Fibroblast of lung (primary cell): Measurements from ENCODE around the gene AOC3. TPM values are rescaled to one million over a fixed set of nuclear protein-coding genes. Genes with fewer than 3 reads are reported as not detected.

Source experiments
- DNase-seq, 2 donors: peaks; one replicate each; pipeline versions ENCODE4 v3.0.0 to v3.0.0-alpha.2; 2010; ENCODE audit warnings: low read depth in 2 of 2
- H2AFZ ChIP-seq: 2 replicates; pipeline ENCODE4 v1.5.1; 2012; ENCODE audit warnings: low read length, control low read depth, inconsistent platforms
- H3K27ac ChIP-seq: 2 replicates; pipeline ENCODE4 v1.5.1; 2011; ENCODE audit warnings: low read length, control low read depth; ENCODE audit not compliant: insufficient read depth
- H3K27me3 ChIP-seq: 2 replicates; pipeline ENCODE4 v1.5.1; 2011; ENCODE audit warnings: mild to moderate bottlenecking, low read length; ENCODE audit not compliant: control insufficient read depth, insufficient read depth
- H3K36me3 ChIP-seq: 2 replicates; pipeline ENCODE4 v1.5.1; 2011; ENCODE audit warnings: low read length; ENCODE audit not compliant: control insufficient read depth, insufficient read depth
- H3K4me1 ChIP-seq: 2 replicates; pipeline ENCODE4 v1.5.1; 2011; ENCODE audit warnings: low read length; ENCODE audit not compliant: control insufficient read depth, insufficient read depth; ENCODE audit errors: extremely low read depth
- H3K4me2 ChIP-seq: 2 replicates; pipeline ENCODE4 v1.5.1; 2011; ENCODE audit warnings: low read length, control low read depth; ENCODE audit not compliant: insufficient read depth; ENCODE audit errors: extremely low read depth
- H3K4me3 ChIP-seq, 4 experiments: fragments of 200-600 bp in 1 of 4; sonication (generic) in 1 of 4; replicated peaks in 1 of 4; 2 replicates each; pipeline ENCODE4 v1.5.1; 2011 to 2016; ENCODE audit warnings: low read length in 4 of 4, low read depth in 3 of 4, mild to moderate bottlenecking in 3 of 4, control low read depth in 2 of 4, inconsistent platforms in 1 of 4, mixed read lengths in 1 of 4; ENCODE audit not compliant: insufficient read depth in 1 of 4; ENCODE audit errors: control extremely low read depth in 1 of 4
- H3K79me2 ChIP-seq: 2 replicates; pipeline ENCODE4 v1.5.1; 2012; ENCODE audit warnings: mild to moderate bottlenecking, low read length, inconsistent platforms; ENCODE audit not compliant: control insufficient read depth, insufficient read depth
- H3K9ac ChIP-seq: 2 replicates; pipeline ENCODE4 v1.5.1; 2011; ENCODE audit warnings: mild to moderate bottlenecking, low read length, control low read depth; ENCODE audit not compliant: insufficient read depth
- H3K9me3 ChIP-seq: 2 replicates; pipeline ENCODE4 v1.5.1; 2012; ENCODE audit warnings: low read depth, low read length; ENCODE audit not compliant: control insufficient read depth, insufficient read depth
- H4K20me1 ChIP-seq: 2 replicates; pipeline ENCODE4 v1.5.1; 2011; ENCODE audit warnings: low read length; ENCODE audit not compliant: control insufficient read depth, insufficient read depth; ENCODE audit errors: extremely low read depth
- CTCF ChIP-seq, 2 donors: IDR thresholded peaks in 1 of 2; conservative IDR thresholded peaks in 1 of 2; 1 replicate in 1 of 2; 2 replicates in 1 of 2; pipeline ENCODE4 v1.5.1; 2011 to 2012; ENCODE audit warnings: low read length in 2 of 2, control low read depth in 1 of 2, inconsistent platforms in 1 of 2, low read depth in 1 of 2, mild to moderate bottlenecking in 1 of 2
- EZH2 ChIP-seq: IDR thresholded peaks from 2 replicates; pipeline ENCODE4 v1.5.1; 2012; ENCODE audit warnings: low read length, control low read depth, mild to moderate bottlenecking; ENCODE audit errors: missing control alignments
- polyA plus RNA-seq, 2 donors: library from polyadenylated mRNA; depleted of rRNA in 1 of 2; stranded (reverse) in 1 of 2; unstranded in 1 of 2; fragments of >200 nt; gene quantifications; 2 replicates each; pipeline ENCODE4 v1.2.1, GENCODE V29; 2011 to 2012; ENCODE audit warnings: missing spikeins in 1 of 2
- total RNA-seq: library from RNA; depleted of rRNA; stranded (reverse); fragments of >200 nt; gene quantifications from 2 replicates; pipeline ENCODE4 v1.2.1, GENCODE V29; 2014

Gene AOC3
- total and polyA plus RNA-seq, 2 donors (not counting 1 experiment from before 2014, with no cell fraction given): 0.17 to 3.5 TPM

GRCh38 chr17:42893359-42893758 lies 42.4 kb downstream of the AOC3 start:
- TF ChIP-seq CTCF (conservative IDR thresholded peaks at IDR 0.05 in 1 of 2, IDR thresholded peaks at IDR 0.05 in 1 of 2; ENCODE audit: low read depth in 1 of 2, low read length in 2 of 2) (no peak), EZH2 (no peak)

GRCh38 chr17:42894283-42895184 lies 43.5 kb downstream of the AOC3 start:
- no peaks in the 10 kb centered on the region for H3K9me3 ChIP-seq
- no peaks in the 10 kb centered on the region for H3K36me3 ChIP-seq
- no peaks in the 10 kb centered on the region for H4K20me1 ChIP-seq
- peak overlapping the region; percentile 29 for H3K4me2 ChIP-seq
- H3K27me3 ChIP-seq: no peaks in the 10 kb centered on the region
- H3K79me2 ChIP-seq: no peaks in the 10 kb centered on the region
- no peak for DNase-seq
- no peak overlapping the region for H2AFZ ChIP-seq
- no peak overlapping the region for H3K27ac ChIP-seq
- no peaks in the 10 kb centered on the region for H3K4me1 ChIP-seq
- no peak for TF ChIP-seq EZH2
- no peak overlapping the region for H3K4me3 ChIP-seq
- no peak overlapping the region for H3K9ac ChIP-seq

More at GRCh38 chr17:42893359-42893758, 42.4 kb downstream of the AOC3 start:
- Histone ChIP-seq H3K4me1 (no peaks in the 10 kb centered on the region), H3K27me3 (peaks cover 4% of the 10 kb centered on the region), H4K20me1 (no peaks in the 10 kb centered on the region), H3K27ac (no peak overlapping the region), H3K4me3 (no peak overlapping the region), H3K4me2 (no peak overlapping the region), H3K36me3 (no peaks in the 10 kb centered on the region), H3K79me2 (no peaks in the 10 kb centered on the region), H3K9ac (no peak overlapping the region), H2AFZ (no peak overlapping the region), H3K9me3 (no peaks in the 10 kb centered on the region)
- DNase-seq: no peak

GRCh38 chr17:42895185-42895555 lies 44.2 kb downstream of the AOC3 start:
- TF ChIP-seq CTCF (conservative IDR thresholded peaks at IDR 0.05 in 1 of 2, IDR thresholded peaks at IDR 0.05 in 1 of 2; ENCODE audit: low read depth in 1 of 2, low read length in 2 of 2) (no peak), EZH2 (no peak)
- Histone ChIP-seq H3K4me3 (no peak overlapping the region), H4K20me1 (no peaks in the 10 kb centered on the region), H2AFZ (no peak overlapping the region), H3K4me2 (no peak overlapping the region), H3K9ac (no peak overlapping the region), H3K36me3 (no peaks in the 10 kb centered on the region), H3K9me3 (no peaks in the 10 kb centered on the region), H3K27ac (no peak overlapping the region), H3K27me3 (no peaks in the 10 kb centered on the region), H3K79me2 (no peaks in the 10 kb centered on the region), H3K4me1 (no peaks in the 10 kb centered on the region)
- DNase-seq: peak; percentile 88 to 92
